Measurements from ENCODE around the gene PTPN12.
"Not testable (repeated sequence)": the region's sequence is repeated elsewhere in the genome, so short reads cannot be mapped to it uniquely, and the experiment has no call there.

The PTPN12 gene

GRCh38 chr7:77579797-77580196, 42.7 kb downstream of the PTPN12 start:
- DNase-seq (ENCODE audit: low read depth in 2 of 2): no peak

GRCh38 chr7:77580762-77581350, 43.8 kb downstream of the PTPN12 start:
- no peak for DNase-seq (ENCODE audit: low read depth in 2 of 2)

GRCh38 chr7:77587272-77587671, 50.2 kb downstream of the PTPN12 start:
- no peak for DNase-seq (ENCODE audit: low read depth in 2 of 2)

- no peak for DNase-seq (ENCODE audit: low read depth in 2 of 2)
These were observed 63.9 kb downstream of the PTPN12 start for GRCh38 chr7:77600952-77601351.

GRCh38 chr7:77606562-77606961, 69.5 kb downstream of the PTPN12 start:
- DNase-seq (ENCODE audit: low read depth in 2 of 2): no peak

- no peak for DNase-seq (ENCODE audit: low read depth in 2 of 2)
These were observed 82.2 kb downstream of the PTPN12 start for GRCh38 chr7:77619314-77619713.

- no peak for DNase-seq (ENCODE audit: low read depth in 2 of 2)
These were observed 89.7 kb downstream of the PTPN12 start for GRCh38 chr7:77626586-77627308.

GRCh38 chr7:77627309-77627676, 90.2 kb downstream of the PTPN12 start:
- DNase-seq (ENCODE audit: low read depth in 2 of 2): no peak

GRCh38 chr7:77629797-77630196, 92.7 kb downstream of the PTPN12 start:
- DNase-seq (ENCODE audit: low read depth in 2 of 2): no peak

- no peak for DNase-seq (ENCODE audit: low read depth in 2 of 2)
These were observed 94.7 kb downstream of the PTPN12 start for GRCh38 chr7:77631820-77632219.

GRCh38 chr7:77644774-77645173, 107.7 kb downstream of the PTPN12 start:
- DNase-seq (ENCODE audit: low read depth in 2 of 2): no peak

- DNase-seq (ENCODE audit: low read depth in 2 of 2): no peak
These were observed 111.7 kb downstream of the PTPN12 start for GRCh38 chr7:77648742-77649338.

- DNase-seq (ENCODE audit: low read depth in 2 of 2): no peak
These were observed 112.7 kb downstream of the PTPN12 start for GRCh38 chr7:77649716-77650349.

GRCh38 chr7:77651575-77652162, 114.6 kb downstream of the PTPN12 start:
- DNase-seq (ENCODE audit: low read depth in 2 of 2): no peak

GRCh38 chr7:77652826-77653225, 115.7 kb downstream of the PTPN12 start:
- DNase-seq (ENCODE audit: low read depth in 2 of 2): not testable (repeated sequence)

- no peak for DNase-seq (ENCODE audit: low read depth in 2 of 2)
These were observed 116.5 kb downstream of the PTPN12 start for GRCh38 chr7:77653572-77653971.

GRCh38 chr7:77655356-77655755, 118.3 kb downstream of the PTPN12 start:
- DNase-seq (ENCODE audit: low read depth in 2 of 2): no peak

- DNase-seq (ENCODE audit: low read depth in 2 of 2): no peak
These were observed 118.9 kb downstream of the PTPN12 start for GRCh38 chr7:77655836-77656455.

- DNase-seq (ENCODE audit: low read depth in 2 of 2): no peak
These were observed 120.5 kb downstream of the PTPN12 start for GRCh38 chr7:77657427-77658224.

GRCh38 chr7:77658928-77659327, 121.8 kb downstream of the PTPN12 start:
- no peak for DNase-seq (ENCODE audit: low read depth in 2 of 2)

GRCh38 chr7:77661816-77662215, 124.7 kb downstream of the PTPN12 start:
- no peak for DNase-seq (ENCODE audit: low read depth in 2 of 2)
